ENCODE data around the gene C19orf67. TPM values are rescaled to one million over a fixed set of nuclear protein-coding genes. Genes with fewer than 3 reads are reported as not detected.

The C19orf67 gene
- total RNA-seq, 1 experiment from 2014 or later, result not detected

DNA sequence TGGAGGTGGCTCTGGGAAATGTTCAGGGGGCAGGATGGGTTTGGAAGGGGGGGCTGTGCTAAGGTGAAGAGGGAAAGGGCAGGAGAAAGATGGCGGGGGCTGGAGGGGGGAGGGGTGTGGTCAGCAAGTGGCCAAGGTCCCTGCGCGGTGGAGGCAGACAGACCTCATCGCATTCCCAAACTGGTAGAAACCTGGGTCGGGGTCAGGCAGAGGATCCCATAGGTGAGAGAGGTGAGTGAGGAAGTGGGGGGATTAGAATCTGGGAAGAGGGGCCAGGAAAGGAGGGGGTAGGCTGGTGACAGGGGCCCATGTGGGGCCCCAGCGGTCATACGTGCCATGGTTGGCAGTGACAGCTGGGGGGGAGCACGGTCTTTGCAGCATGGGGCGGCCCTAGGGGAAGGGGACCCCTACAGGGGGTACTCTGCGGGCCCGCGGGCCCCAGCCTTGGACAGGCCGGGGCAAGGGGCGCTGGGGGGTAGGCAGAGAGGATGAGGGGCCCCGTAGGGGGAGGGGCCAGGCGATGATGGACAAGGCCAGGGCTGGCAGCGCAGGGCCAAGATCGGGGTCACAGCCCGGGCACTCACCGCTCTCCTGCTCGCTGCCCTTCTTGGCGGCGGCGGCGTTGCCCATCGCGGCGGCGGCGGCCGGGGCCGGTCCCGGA, 31.5 kb upstream of the C19orf67 start:
- intact Hi-C loops (cut with micrococcal nuclease), result no loop called here
- ChIA-PET CTCF (interaction anchor here (1.0 kb wide), 1 partner anchor 20 kb away, joined by 8 read pairs; the partner anchor contains the start of gene ASF1B), RAD21 (ENCODE audit: low non-redundant PET in 1 of 2, low total read pairs in 2 of 2, uncharacterized antibody in 2 of 2, unreplicated experiment in 2 of 2) (no interaction called here), POLR2A (interaction anchor here (0.6 kb wide), 1 partner anchor 12 kb away, joined by 3 read pairs; no protein-coding TSS in a partner anchor)
- no peaks in the 10 kb centered on the region for H4K20me1 ChIP-seq (ENCODE audit: insufficient read depth)
- H3K9ac ChIP-seq (ENCODE audit: low read length), result peak overlapping the region; percentile 69
- H3K36me3 ChIP-seq (ENCODE audit: control insufficient read depth in 1 of 2, insufficient read depth in 2 of 2, low read length in 2 of 2), result peaks cover 2 to 5% of the 10 kb centered on the region in 2 experiments; a peak in 1 of 4 replicates
- peak overlapping the region; percentile 93 for H3K4me2 ChIP-seq (ENCODE audit: low read length)
- H3K79me2 ChIP-seq (ENCODE audit: insufficient read depth, low read length), result peaks cover 27% of the 10 kb centered on the region
- no peaks in the 10 kb centered on the region for H3K9me2 ChIP-seq (ENCODE audit: insufficient read depth)
- H3K4me1 ChIP-seq (ENCODE audit: control insufficient read depth in 1 of 2, insufficient read depth in 2 of 2, low read length in 2 of 2), result peaks cover 36 to 47% of the 10 kb centered on the region in 2 experiments
- H3K27ac ChIP-seq (ENCODE audit: low read depth, low read length), result peak overlapping the region; percentile 55; the same call in 1 of the 2 replicates
- no peaks in the 10 kb centered on the region for H3K27me3 ChIP-seq (ENCODE audit: insufficient read depth, low read length)
- H3K4me3 ChIP-seq (replicated peaks in 1 of 2; ENCODE audit: low read depth in 1 of 2, low read length in 2 of 2), result peak overlapping the region; percentile 72 to 84
- no TSS peak for BruUV-seq (replicated peaks)
- TF ChIP-seq RAD21 (IDR thresholded peaks at IDR 0.05; ENCODE audit: low read depth) (no peak), TCF7L2 (IDR thresholded peaks at IDR 0.05; ENCODE audit: borderline replicate concordance, extremely low read depth, insufficient read depth, insufficient read length) (no peak), ELF1 (IDR thresholded peaks at IDR 0.05; ENCODE audit: borderline replicate concordance, low read depth) (no peak), ZNF274 (IDR thresholded peaks at IDR 0.05; ENCODE audit: low read depth, low read length) (no peak), YY1 (IDR thresholded peaks at IDR 0.05; ENCODE audit: extremely low read depth, insufficient replicate concordance, low read depth, low read length) (no peak), ZFX (IDR thresholded peaks at IDR 0.05) (no peak), SP1 (IDR thresholded peaks at IDR 0.05; ENCODE audit: low read depth) (no peak), CEBPB (IDR thresholded peaks at IDR 0.05; ENCODE audit: low read depth) (no peak), EGR1 (IDR thresholded peaks at IDR 0.05; ENCODE audit: low read depth) (no peak)
- TF ChIP-seq, protein P1, sequence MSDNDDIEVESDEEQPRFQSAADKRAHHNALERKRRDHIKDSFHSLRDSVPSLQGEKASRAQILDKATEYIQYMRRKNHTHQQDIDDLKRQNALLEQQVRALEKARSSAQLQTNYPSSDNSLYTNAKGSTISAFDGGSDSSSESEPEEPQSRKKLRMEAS (IDR thresholded peaks at IDR 0.05), result no peak
- TF ChIP-seq, protein P2, sequence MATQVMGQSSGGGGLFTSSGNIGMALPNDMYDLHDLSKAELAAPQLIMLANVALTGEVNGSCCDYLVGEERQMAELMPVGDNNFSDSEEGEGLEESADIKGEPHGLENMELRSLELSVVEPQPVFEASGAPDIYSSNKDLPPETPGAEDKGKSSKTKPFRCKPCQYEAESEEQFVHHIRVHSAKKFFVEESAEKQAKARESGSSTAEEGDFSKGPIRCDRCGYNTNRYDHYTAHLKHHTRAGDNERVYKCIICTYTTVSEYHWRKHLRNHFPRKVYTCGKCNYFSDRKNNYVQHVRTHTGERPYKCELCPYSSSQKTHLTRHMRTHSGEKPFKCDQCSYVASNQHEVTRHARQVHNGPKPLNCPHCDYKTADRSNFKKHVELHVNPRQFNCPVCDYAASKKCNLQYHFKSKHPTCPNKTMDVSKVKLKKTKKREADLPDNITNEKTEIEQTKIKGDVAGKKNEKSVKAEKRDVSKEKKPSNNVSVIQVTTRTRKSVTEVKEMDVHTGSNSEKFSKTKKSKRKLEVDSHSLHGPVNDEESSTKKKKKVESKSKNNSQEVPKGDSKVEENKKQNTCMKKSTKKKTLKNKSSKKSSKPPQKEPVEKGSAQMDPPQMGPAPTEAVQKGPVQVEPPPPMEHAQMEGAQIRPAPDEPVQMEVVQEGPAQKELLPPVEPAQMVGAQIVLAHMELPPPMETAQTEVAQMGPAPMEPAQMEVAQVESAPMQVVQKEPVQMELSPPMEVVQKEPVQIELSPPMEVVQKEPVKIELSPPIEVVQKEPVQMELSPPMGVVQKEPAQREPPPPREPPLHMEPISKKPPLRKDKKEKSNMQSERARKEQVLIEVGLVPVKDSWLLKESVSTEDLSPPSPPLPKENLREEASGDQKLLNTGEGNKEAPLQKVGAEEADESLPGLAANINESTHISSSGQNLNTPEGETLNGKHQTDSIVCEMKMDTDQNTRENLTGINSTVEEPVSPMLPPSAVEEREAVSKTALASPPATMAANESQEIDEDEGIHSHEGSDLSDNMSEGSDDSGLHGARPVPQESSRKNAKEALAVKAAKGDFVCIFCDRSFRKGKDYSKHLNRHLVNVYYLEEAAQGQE (IDR thresholded peaks at IDR 0.05; ENCODE audit: low read depth), result no peak
- TF ChIP-seq, protein P3, sequence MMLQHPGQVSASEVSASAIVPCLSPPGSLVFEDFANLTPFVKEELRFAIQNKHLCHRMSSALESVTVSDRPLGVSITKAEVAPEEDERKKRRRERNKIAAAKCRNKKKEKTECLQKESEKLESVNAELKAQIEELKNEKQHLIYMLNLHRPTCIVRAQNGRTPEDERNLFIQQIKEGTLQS (IDR thresholded peaks at IDR 0.05), result no peak
- no peaks in the 10 kb centered on the region for H3K9me3 ChIP-seq (ENCODE audit: control insufficient read depth in 1 of 2, insufficient read depth in 1 of 2, low read depth in 1 of 2, low read length in 2 of 2)
- ATAC-seq (peak; percentile 9), DNase-seq (ENCODE audit: low read depth, low spot score) (no peak)
- no peak overlapping the region for H2AFZ ChIP-seq (ENCODE audit: low read depth, low read length, poor library complexity, severe bottlenecking)
